ENCODE measurements around the gene RAF1. TPM values are rescaled to one million over a fixed set of nuclear protein-coding genes. Genes with fewer than 3 reads are reported as not detected.

The RAF1 gene
- total RNA-seq, 1 experiment from 2014 or later = 101 TPM

GRCh38 chr3:12710062-12710461, 46.1 kb upstream of the RAF1 start (continued):
- TF ChIP-seq CTCF (IDR thresholded peaks at IDR 0.05) (no peak), MYBL2 (CRISPR knock-in tag; IDR thresholded peaks at IDR 0.05) (no peak)

DNA sequence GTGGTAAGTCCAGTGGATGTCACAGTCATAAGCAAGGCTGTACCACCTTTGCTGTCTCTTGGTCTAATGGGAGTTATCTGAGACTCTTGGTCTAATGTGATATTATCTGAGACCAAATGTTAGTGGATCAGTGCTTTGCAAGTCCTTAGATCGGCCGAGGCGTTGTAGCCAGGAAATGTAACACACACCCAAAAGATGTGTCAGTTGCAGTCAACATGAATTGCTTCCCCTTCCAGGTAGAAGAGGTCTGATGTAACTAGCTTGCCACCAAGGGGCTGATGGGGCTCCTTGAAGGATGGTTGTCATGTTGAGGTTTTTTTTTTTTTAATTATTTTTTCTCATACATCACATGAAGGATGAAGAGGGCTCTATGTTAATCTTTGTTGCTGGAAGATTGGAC, 45.4 kb upstream of the RAF1 start:
- TF ChIP-seq MYBL2 (CRISPR knock-in tag; IDR thresholded peaks at IDR 0.05) (no peak), CBFB (CRISPR knock-in tag; IDR thresholded peaks at IDR 0.05; ENCODE audit: low read depth) (no peak), SP1 (CRISPR knock-in tag; conservative IDR thresholded peaks at IDR 0.05) (no peak), CDX4 (CRISPR knock-in tag; IDR thresholded peaks at IDR 0.05; ENCODE audit: borderline replicate concordance) (no peak), CREM (CRISPR knock-in tag; IDR thresholded peaks at IDR 0.05) (no peak), NR3C1 (CRISPR knock-in tag; conservative IDR thresholded peaks at IDR 0.05; ENCODE audit: low read depth) (no peak), HMGA2 (CRISPR knock-in tag; IDR thresholded peaks at IDR 0.05) (no peak), E2F1 (CRISPR knock-in tag; IDR thresholded peaks at IDR 0.05) (no peak), AFF4 (CRISPR knock-in tag; IDR thresholded peaks at IDR 0.05; ENCODE audit: borderline replicate concordance) (no peak), ZNF138 (CRISPR knock-in tag; conservative IDR thresholded peaks at IDR 0.05) (no peak)
- TF ChIP-seq, protein P1, sequence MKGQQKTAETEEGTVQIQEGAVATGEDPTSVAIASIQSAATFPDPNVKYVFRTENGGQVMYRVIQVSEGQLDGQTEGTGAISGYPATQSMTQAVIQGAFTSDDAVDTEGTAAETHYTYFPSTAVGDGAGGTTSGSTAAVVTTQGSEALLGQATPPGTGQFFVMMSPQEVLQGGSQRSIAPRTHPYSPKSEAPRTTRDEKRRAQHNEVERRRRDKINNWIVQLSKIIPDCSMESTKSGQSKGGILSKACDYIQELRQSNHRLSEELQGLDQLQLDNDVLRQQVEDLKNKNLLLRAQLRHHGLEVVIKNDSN (CRISPR knock-in tag; IDR thresholded peaks at IDR 0.05) = no peak
- TF ChIP-seq, protein P2, sequence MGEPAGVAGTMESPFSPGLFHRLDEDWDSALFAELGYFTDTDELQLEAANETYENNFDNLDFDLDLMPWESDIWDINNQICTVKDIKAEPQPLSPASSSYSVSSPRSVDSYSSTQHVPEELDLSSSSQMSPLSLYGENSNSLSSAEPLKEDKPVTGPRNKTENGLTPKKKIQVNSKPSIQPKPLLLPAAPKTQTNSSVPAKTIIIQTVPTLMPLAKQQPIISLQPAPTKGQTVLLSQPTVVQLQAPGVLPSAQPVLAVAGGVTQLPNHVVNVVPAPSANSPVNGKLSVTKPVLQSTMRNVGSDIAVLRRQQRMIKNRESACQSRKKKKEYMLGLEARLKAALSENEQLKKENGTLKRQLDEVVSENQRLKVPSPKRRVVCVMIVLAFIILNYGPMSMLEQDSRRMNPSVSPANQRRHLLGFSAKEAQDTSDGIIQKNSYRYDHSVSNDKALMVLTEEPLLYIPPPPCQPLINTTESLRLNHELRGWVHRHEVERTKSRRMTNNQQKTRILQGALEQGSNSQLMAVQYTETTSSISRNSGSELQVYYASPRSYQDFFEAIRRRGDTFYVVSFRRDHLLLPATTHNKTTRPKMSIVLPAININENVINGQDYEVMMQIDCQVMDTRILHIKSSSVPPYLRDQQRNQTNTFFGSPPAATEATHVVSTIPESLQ (CRISPR knock-in tag; IDR thresholded peaks at IDR 0.05) = no peak
- TF ChIP-seq, protein P3, sequence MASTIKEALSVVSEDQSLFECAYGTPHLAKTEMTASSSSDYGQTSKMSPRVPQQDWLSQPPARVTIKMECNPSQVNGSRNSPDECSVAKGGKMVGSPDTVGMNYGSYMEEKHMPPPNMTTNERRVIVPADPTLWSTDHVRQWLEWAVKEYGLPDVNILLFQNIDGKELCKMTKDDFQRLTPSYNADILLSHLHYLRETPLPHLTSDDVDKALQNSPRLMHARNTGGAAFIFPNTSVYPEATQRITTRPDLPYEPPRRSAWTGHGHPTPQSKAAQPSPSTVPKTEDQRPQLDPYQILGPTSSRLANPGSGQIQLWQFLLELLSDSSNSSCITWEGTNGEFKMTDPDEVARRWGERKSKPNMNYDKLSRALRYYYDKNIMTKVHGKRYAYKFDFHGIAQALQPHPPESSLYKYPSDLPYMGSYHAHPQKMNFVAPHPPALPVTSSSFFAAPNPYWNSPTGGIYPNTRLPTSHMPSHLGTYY (CRISPR knock-in tag; IDR thresholded peaks at IDR 0.05) = no peak
- ChIA-PET POLR2A (interaction anchor here (0.7 kb wide), 1 partner anchor 808 kb away, joined by 3 read pairs; no protein-coding TSS in a partner anchor), CTCF (interaction anchor here (0.6 to 3.6 kb wide), 3 partner anchors 11 to 85 kb away, joined by 3 to 18 read pairs (median 6); no protein-coding TSS in a partner anchor)
- no peak overlapping the region for H3K27ac Mint-ChIP-seq
- ATAC-seq (no peak), DNase-seq (ENCODE audit: low spot score) (no peak)
- H3K27me3 Mint-ChIP-seq (ENCODE audit: low read depth) = no peaks in the 10 kb centered on the region
- H3K9me3 Mint-ChIP-seq = peaks cover 12% of the 10 kb centered on the region
- H3K4me3 Mint-ChIP-seq = no peak overlapping the region
- H3K36me3 Mint-ChIP-seq = no peaks in the 10 kb centered on the region
- no peaks in the 10 kb centered on the region for H3K4me1 Mint-ChIP-seq
